GM12892 (cell line): ENCODE data around the gene ACAP3.
A peak's percentile ranks its signal among the peaks of the same experiment; 100 is the strongest.

Source experiments
- DNase-seq: peaks from one replicate; pipeline ENCODE4 v3.0.0; 2011; ENCODE audit not compliant: insufficient read length
- FAIRE-seq: peaks from 2 replicates; lab custom pipeline; 2011; peaks lifted over from hg19 to GRCh38; lab: Jason Lieb, UNC
- POLR2A ChIP-seq: IDR thresholded peaks from 2 replicates; pipeline ENCODE4 v1.6.1; 2011; ENCODE audit warnings: low read depth, low read length, control low read depth
- POLR2AphosphoS5 ChIP-seq: IDR thresholded peaks from 2 replicates; pipeline ENCODE4 v1.6.1; 2011; ENCODE audit warnings: low read depth, low read length, control low read depth
- TAF1 ChIP-seq: IDR thresholded peaks from 2 replicates; pipeline ENCODE4 v1.6.1; 2011; ENCODE audit warnings: low read depth, mild to moderate bottlenecking, control low read depth, low read length, borderline replicate concordance

ACAP3 gene

GRCh38 chr1:1325288-1326074, 17.8 kb upstream of the ACAP3 start:
- FAIRE-seq (no peak), DNase-seq (no peak)
- TF ChIP-seq TAF1 (no peak), POLR2A (no peak), POLR2AphosphoS5 (no peak)

GRCh38 chr1:1324524-1325287, 17.0 kb upstream of the ACAP3 start, which contains the start of the genes CPTP and INTS11:
CPTP (plus strand) TSS chr1:1324802; CDS start chr1:1326911, 2,109 bp downstream.
INTS11 (minus strand) TSS chr1:1324660; CDS start chr1:1324608, 52 bp downstream.
- TF ChIP-seq POLR2AphosphoS5 (peak; percentile 65), POLR2A (peak; percentile 83), TAF1 (peak; percentile 3; the same call in 1 of the 2 replicates)
- FAIRE-seq (peak; percentile 98), DNase-seq (peak; percentile 99)

- TF ChIP-seq POLR2A (no peak), TAF1 (no peak), POLR2AphosphoS5 (no peak)
- FAIRE-seq (no peak), DNase-seq (no peak)
Measured at GRCh38 chr1:1324084-1324523, 16.4 kb upstream of the ACAP3 start.

- TF ChIP-seq POLR2AphosphoS5 (no peak), POLR2A (no peak), TAF1 (no peak)
Measured at GRCh38 chr1:1322952-1323351, 15.2 kb upstream of the ACAP3 start.

GRCh38 chr1:1322418-1322817, 14.7 kb upstream of the ACAP3 start:
- no peak for TF ChIP-seq POLR2AphosphoS5
- no peak for TF ChIP-seq TAF1
- TF ChIP-seq POLR2A, result no peak
- DNase-seq, result no peak
- FAIRE-seq, result no peak

More at GRCh38 chr1:1322952-1323351, 15.2 kb upstream of the ACAP3 start:
- no peak for DNase-seq
- FAIRE-seq, result no peak

- FAIRE-seq (no peak), DNase-seq (no peak)
- TF ChIP-seq TAF1 (no peak), POLR2AphosphoS5 (no peak), POLR2A (no peak)
Measured at GRCh38 chr1:1321477-1321876, 13.7 kb upstream of the ACAP3 start.

- FAIRE-seq (no peak), DNase-seq (no peak)
- TF ChIP-seq POLR2AphosphoS5, result no peak
- no peak for TF ChIP-seq TAF1
- no peak; the same call in 1 of the 2 replicates for TF ChIP-seq POLR2A
Measured at GRCh38 chr1:1320666-1321448, 13.1 kb upstream of the ACAP3 start.

GRCh38 chr1:1319646-1319941, 11.9 kb upstream of the ACAP3 start:
- DNase-seq (no peak), FAIRE-seq (no peak)
- TF ChIP-seq POLR2A (no peak), POLR2AphosphoS5 (no peak), TAF1 (no peak)

GRCh38 chr1:1318777-1319645, 11.3 kb upstream of the ACAP3 start:
- FAIRE-seq (no peak), DNase-seq (no peak)
- TF ChIP-seq POLR2A (no peak), TAF1 (no peak), POLR2AphosphoS5 (no peak)

- TF ChIP-seq POLR2A (no peak), TAF1 (no peak), POLR2AphosphoS5 (no peak)
- DNase-seq (no peak), FAIRE-seq (no peak)
Measured at GRCh38 chr1:1318131-1318652, 10.5 kb upstream of the ACAP3 start.
